GM12875 (cell line): Measurements from ENCODE around the gene ZFP36L2.

Experiments
- H3K4me3 ChIP-seq: one replicate; pipeline ENCODE4 v1.5.1; 2011; ENCODE audit warnings: low read depth, low read length, control low read depth
- TF ChIP-seq, protein P1 (sequence below): IDR thresholded peaks from 2 replicates; pipeline ENCODE4 v1.5.1; 2011; ENCODE audit warnings: low read depth, mild to moderate bottlenecking, control low read depth, inconsistent platforms, low read length, moderate library complexity, borderline replicate concordance; ENCODE audit not compliant: insufficient read depth

The ZFP36L2 gene

DNA sequence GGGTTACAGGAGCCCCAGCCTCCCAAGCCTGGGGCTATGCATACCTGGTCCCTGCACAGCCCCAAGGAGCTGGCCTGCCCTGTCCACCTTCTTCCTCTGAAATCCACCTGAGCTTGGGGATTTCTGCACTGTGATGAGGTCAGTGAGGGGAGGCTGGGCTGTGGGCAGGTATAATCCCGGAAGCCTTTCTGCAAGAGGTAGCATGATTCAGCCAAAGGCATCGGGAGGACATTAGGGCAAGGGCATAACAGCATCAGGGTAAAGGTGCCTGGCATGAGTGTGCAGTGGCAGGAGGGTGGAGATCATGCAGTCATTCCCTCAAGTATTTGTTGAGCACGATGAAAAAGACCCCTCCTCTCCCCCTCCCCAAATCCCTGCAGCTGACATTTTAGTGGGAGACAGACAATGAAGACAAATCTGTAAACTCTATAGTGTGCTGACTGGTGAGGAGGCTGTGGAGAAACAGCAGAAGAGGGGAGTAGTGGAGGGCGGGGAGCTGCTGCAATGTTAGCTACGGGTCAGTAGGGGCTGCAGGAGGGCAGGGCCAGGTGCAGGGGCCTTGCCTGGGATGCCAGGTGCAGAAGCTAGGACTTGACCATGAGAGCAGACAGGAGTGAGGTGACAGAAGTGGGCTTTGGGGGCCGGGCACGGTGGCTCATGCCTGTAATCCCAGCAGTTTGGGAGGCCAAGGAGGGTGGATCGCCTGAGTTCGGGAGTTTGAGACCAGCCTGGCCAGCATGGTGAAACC lies 18.7 kb downstream of the ZFP36L2 start:
- H3K4me3 ChIP-seq: no peak overlapping the region
- TF ChIP-seq, protein P1, sequence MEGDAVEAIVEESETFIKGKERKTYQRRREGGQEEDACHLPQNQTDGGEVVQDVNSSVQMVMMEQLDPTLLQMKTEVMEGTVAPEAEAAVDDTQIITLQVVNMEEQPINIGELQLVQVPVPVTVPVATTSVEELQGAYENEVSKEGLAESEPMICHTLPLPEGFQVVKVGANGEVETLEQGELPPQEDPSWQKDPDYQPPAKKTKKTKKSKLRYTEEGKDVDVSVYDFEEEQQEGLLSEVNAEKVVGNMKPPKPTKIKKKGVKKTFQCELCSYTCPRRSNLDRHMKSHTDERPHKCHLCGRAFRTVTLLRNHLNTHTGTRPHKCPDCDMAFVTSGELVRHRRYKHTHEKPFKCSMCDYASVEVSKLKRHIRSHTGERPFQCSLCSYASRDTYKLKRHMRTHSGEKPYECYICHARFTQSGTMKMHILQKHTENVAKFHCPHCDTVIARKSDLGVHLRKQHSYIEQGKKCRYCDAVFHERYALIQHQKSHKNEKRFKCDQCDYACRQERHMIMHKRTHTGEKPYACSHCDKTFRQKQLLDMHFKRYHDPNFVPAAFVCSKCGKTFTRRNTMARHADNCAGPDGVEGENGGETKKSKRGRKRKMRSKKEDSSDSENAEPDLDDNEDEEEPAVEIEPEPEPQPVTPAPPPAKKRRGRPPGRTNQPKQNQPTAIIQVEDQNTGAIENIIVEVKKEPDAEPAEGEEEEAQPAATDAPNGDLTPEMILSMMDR: no peak

- no peak overlapping the region for H3K4me3 ChIP-seq
- TF ChIP-seq, protein P1: no peak
Measured at GRCh38 chr2:43206602-43207001, 19.8 kb downstream of the ZFP36L2 start.

GRCh38 chr2:43203373-43203772 lies 23.0 kb downstream of the ZFP36L2 start:
- H3K4me3 ChIP-seq: no peak overlapping the region
- TF ChIP-seq, protein P1: no peak

DNA sequence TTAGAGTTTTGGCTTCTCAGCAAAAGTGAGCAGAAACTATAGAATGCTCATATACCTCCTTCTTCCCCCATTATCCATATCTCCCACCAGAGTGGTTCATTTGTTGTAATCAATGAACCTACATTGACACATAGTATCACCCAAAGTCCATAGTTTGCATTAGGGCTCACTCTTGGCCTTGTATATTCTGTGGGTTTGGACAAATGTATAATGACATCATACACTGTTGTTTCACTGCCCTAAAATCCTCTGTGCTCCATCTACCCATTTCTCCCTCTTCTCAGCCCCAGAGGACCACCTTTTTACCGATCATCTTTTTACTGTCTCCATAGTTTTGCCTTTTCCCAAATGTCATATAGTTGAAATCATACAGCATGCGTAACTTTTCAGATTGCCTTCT lies 24.1 kb downstream of the ZFP36L2 start:
- no peak overlapping the region for H3K4me3 ChIP-seq
- TF ChIP-seq, protein P1: no peak

DNA sequence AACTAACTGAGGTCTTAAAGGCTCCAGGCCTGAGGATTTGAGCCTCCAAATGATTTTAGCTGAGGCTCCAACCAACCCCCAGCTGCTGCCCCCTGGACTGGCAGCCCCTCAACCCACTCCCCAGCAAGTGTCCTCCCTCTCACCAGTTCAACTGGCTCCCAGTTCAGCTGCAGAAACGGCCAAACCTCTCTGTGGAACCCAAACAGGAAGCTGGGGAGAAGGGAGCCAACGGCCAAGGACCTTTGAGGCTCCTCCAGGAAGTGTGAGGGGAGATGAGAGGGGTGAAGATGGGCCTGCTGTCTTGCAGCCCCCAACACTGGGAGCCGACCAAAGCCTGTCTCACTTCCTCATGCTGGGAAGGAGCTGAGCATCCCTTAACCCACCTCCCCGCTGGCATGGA lies 24.9 kb downstream of the ZFP36L2 start:
- TF ChIP-seq, protein P1: no peak

DNA sequence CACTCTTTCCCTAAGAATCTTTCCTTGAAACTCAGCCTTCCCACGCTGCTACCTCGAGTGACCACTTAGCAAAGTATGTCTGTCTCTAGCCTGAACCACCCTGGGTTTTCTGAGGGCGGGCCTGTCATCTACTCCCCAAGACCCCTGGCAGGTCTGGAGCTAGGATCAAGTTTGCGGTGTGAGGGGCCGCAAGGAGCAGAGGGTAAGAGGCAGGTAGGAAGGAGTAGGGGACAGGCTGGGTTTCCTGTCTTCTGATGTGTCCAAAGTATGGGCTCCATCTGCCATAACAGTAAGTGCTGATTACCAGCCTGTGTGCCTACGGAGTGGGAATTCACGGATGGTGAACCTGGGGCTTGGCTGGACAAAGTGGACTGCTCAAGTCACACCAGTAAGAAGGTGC lies 25.4 kb downstream of the ZFP36L2 start:
- TF ChIP-seq, protein P1: no peak
- H3K4me3 ChIP-seq: no peak overlapping the region

More for the DNA sequence above, 24.9 kb downstream of the ZFP36L2 start:
- H3K4me3 ChIP-seq: no peak overlapping the region
